ENCODE results near the gene MAP10.

DNA sequence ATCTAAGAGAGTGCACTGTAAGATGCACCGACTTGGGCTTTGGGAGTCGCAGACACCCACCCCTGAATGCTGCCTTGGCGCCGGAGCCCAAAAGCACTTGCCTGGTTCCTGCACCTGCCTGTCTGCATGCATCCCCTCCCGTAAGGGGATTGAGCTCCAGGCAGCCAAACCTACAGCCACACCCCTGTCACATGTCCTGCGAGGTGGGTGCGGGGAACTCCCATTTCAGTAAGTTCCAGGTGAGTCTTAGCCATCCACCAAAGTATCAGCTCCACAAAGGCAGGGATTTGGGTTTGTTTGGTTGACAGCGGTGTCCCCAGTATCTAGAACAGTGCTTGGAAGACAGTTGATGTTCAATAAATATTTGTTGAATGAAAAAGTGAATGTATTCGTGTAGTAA, 31.5 kb upstream of the MAP10 start:
- TF ChIP-seq CTCF (IDR thresholded peaks at IDR 0.05; ENCODE audit: low read length) (no peak), EZH2phosphoT487 (IDR thresholded peaks at IDR 0.05; ENCODE audit: low read length) (no peak), EZH2 (optimal IDR thresholded peaks at IDR 0.05; ENCODE audit: low read depth, low read length) (no peak)
